ENCODE measurements around the gene GPR45.

DNA sequence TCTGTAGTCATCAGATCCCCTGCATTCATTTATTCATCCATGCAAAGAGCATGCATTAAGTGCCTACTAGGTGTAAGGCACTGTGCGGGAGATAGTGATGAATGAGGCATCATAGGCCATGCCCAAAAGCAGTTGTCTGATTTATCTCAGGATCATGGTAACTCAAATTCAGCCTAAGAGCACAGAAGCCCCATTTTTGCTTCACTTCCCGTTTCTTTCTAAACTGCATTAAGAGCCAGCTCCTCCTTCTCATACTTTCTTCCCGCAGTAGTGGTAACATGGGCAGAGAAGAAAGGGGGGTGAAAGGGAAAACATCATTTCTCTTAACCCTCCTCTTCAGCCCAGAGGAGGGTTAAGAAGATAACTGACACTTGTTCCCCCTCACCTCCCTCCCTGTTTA, 2.9 kb downstream of the GPR45 start:
- TF ChIP-seq POLR2AphosphoS5 (IDR thresholded peaks at IDR 0.05; ENCODE audit: borderline replicate concordance, low read depth, low read length) = no peak
- TF ChIP-seq EZH2 (IDR thresholded peaks at IDR 0.05) = no peak
- TF ChIP-seq FOXP2 (optimal IDR thresholded peaks at IDR 0.05; ENCODE audit: control extremely low read depth, extremely low read length, insufficient read depth) = no peak

Measured in SK-N-MC (cell line).